ENCODE measurements around the gene TTI1. TPM values are rescaled to one million over a fixed set of nuclear protein-coding genes. Genes with fewer than 3 reads are reported as not detected.

Gene TTI1
- total RNA-seq, 1 experiment from 2014 or later, result 54.0 TPM

GRCh38 chr20:38021087-38021772, 12.0 kb downstream of the TTI1 start:
- H3K4me1 Mint-ChIP-seq (ENCODE audit: low read depth, unreplicated experiment), result peaks cover 30% of the 10 kb centered on the region
- intact Hi-C loops (cut with micrococcal nuclease; ENCODE audit: unreplicated experiment), result no loop called here
- CTCF ChIA-PET, result interaction anchor here (0.7 kb wide), 1 partner anchor 9 kb away, joined by 3 read pairs; no protein-coding TSS in a partner anchor
- no peak for DNase-seq
- no peaks in the 10 kb centered on the region for H3K27me3 Mint-ChIP-seq (ENCODE audit: unreplicated experiment)
- TF ChIP-seq CTCF (IDR thresholded peaks at IDR 0.05; ENCODE audit: unreplicated experiment), result no peak
- peaks cover 7% of the 10 kb centered on the region for H3K36me3 Mint-ChIP-seq (ENCODE audit: insufficient read depth, unreplicated experiment)
- H3K4me3 Mint-ChIP-seq (ENCODE audit: low read depth, unreplicated experiment), result no peak overlapping the region
- BruUV-seq (replicated peaks), result no TSS peak
- H3K27ac Mint-ChIP-seq (ENCODE audit: unreplicated experiment), result no peak overlapping the region
- peaks cover 10% of the 10 kb centered on the region for H3K9me3 Mint-ChIP-seq (ENCODE audit: low read depth, unreplicated experiment)

GRCh38 chr20:38018385-38018784, 14.9 kb downstream of the TTI1 start:
- Mint-ChIP-seq H3K4me3 (ENCODE audit: low read depth, unreplicated experiment) (no peak overlapping the region), H3K27me3 (ENCODE audit: unreplicated experiment) (no peaks in the 10 kb centered on the region), H3K27ac (ENCODE audit: unreplicated experiment) (no peak overlapping the region), H3K9me3 (ENCODE audit: low read depth, unreplicated experiment) (peaks cover 10% of the 10 kb centered on the region), H3K36me3 (ENCODE audit: insufficient read depth, unreplicated experiment) (peaks cover 7% of the 10 kb centered on the region), H3K4me1 (ENCODE audit: low read depth, unreplicated experiment) (peaks cover 15% of the 10 kb centered on the region)
- no peak for DNase-seq
- TF ChIP-seq CTCF (IDR thresholded peaks at IDR 0.05; ENCODE audit: unreplicated experiment), result no peak
- intact Hi-C loops (cut with micrococcal nuclease; ENCODE audit: unreplicated experiment), result no loop called here
- CTCF ChIA-PET, result interaction anchor here (0.7 to 0.9 kb wide), 2 partner anchors 209 to 638 kb away, joined by 4 to 7 read pairs; no protein-coding TSS in a partner anchor
- no TSS peak for BruUV-seq (replicated peaks)

- H3K4me3 Mint-ChIP-seq (ENCODE audit: low read depth, unreplicated experiment), result no peak overlapping the region
- intact Hi-C loops (cut with micrococcal nuclease; ENCODE audit: unreplicated experiment), result no loop called here
- H3K9me3 Mint-ChIP-seq (ENCODE audit: low read depth, unreplicated experiment), result peaks cover 10% of the 10 kb centered on the region
- peaks cover 12% of the 10 kb centered on the region for H3K4me1 Mint-ChIP-seq (ENCODE audit: low read depth, unreplicated experiment)
- no peak for DNase-seq
- H3K36me3 Mint-ChIP-seq (ENCODE audit: insufficient read depth, unreplicated experiment), result peaks cover 7% of the 10 kb centered on the region
- no peaks in the 10 kb centered on the region for H3K27me3 Mint-ChIP-seq (ENCODE audit: unreplicated experiment)
- TF ChIP-seq CTCF (IDR thresholded peaks at IDR 0.05; ENCODE audit: unreplicated experiment), result no peak
- BruUV-seq (replicated peaks), result no TSS peak
- no peak overlapping the region for H3K27ac Mint-ChIP-seq (ENCODE audit: unreplicated experiment)
- CTCF ChIA-PET, result no interaction called here
These were observed 15.3 kb downstream of the TTI1 start for GRCh38 chr20:38017959-38018358.

GRCh38 chr20:38013887-38014286, 19.4 kb downstream of the TTI1 start:
- BruUV-seq (replicated peaks), result no TSS peak

More at GRCh38 chr20:38013887-38014286, 19.4 kb downstream of the TTI1 start:
- Mint-ChIP-seq H3K4me3 (ENCODE audit: low read depth, unreplicated experiment) (no peak overlapping the region), H3K27ac (ENCODE audit: unreplicated experiment) (no peak overlapping the region), H3K4me1 (ENCODE audit: low read depth, unreplicated experiment) (no peaks in the 10 kb centered on the region), H3K27me3 (ENCODE audit: unreplicated experiment) (no peaks in the 10 kb centered on the region), H3K36me3 (ENCODE audit: insufficient read depth, unreplicated experiment) (peaks cover 7% of the 10 kb centered on the region), H3K9me3 (ENCODE audit: low read depth, unreplicated experiment) (peaks cover 8% of the 10 kb centered on the region)
- TF ChIP-seq CTCF (IDR thresholded peaks at IDR 0.05; ENCODE audit: unreplicated experiment), result no peak
- CTCF ChIA-PET, result no interaction called here
- DNase-seq, result no peak
- intact Hi-C loops (cut with micrococcal nuclease; ENCODE audit: unreplicated experiment), result no loop called here
